HG03066 (cell line): ENCODE data around the gene RPTN.

Experiments
- ATAC-seq: cut with Tn5 transposase; IDR thresholded peaks from one replicate; pipeline ENCODE4 v1.9.1; 2021; ENCODE audit warnings: low read depth; ENCODE audit not compliant: unreplicated experiment

Gene RPTN, protein sequence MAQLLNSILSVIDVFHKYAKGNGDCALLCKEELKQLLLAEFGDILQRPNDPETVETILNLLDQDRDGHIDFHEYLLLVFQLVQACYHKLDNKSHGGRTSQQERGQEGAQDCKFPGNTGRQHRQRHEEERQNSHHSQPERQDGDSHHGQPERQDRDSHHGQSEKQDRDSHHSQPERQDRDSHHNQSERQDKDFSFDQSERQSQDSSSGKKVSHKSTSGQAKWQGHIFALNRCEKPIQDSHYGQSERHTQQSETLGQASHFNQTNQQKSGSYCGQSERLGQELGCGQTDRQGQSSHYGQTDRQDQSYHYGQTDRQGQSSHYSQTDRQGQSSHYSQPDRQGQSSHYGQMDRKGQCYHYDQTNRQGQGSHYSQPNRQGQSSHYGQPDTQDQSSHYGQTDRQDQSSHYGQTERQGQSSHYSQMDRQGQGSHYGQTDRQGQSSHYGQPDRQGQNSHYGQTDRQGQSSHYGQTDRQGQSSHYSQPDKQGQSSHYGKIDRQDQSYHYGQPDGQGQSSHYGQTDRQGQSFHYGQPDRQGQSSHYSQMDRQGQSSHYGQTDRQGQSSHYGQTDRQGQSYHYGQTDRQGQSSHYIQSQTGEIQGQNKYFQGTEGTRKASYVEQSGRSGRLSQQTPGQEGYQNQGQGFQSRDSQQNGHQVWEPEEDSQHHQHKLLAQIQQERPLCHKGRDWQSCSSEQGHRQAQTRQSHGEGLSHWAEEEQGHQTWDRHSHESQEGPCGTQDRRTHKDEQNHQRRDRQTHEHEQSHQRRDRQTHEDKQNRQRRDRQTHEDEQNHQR

GRCh38 chr1:152159144-152159543, at the start of gene RPTN:
RPTN (minus strand) TSS chr1:152159228; CDS start chr1:152157889, 1,339 bp downstream.
- no peak for ATAC-seq

GRCh38 chr1:152198982-152199381, 40.0 kb upstream of the RPTN start:
- no peak for ATAC-seq

DNA sequence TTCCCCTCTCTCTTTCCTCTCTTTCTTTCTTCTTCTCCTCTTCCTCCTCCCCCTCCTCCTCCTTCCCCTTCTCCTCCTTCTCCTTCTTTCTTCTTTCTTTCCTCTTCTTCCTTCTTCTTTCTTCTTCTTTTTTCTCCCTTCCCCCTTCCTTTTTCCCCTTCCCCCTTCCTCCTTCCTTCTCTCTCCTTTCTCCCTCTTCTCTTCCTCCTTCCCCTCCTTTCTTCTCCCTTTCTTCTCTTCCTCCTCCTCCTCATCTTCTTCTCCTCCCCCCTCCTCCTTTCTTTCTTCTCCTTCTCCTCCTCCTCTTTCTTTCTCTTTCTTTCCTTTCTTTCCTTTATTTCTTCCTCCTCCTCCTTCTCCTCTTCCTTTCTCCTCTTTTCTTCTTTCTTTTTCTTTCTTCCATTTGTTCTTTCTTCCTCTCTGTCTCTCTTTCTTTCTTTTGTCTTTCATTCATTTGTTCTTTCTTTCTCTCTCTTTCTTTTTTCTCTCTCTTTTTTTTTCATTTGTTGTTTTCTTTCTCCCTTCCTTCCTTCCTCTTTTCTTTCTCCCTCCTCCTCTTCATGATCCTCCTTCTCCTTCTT, 38.4 kb upstream of the RPTN start:
- no peak for ATAC-seq

- ATAC-seq, result no peak
Measured at GRCh38 chr1:152191711-152192110, 32.7 kb upstream of the RPTN start.

- no peak for ATAC-seq
Measured at GRCh38 chr1:152191260-152191659, 32.2 kb upstream of the RPTN start.

DNA sequence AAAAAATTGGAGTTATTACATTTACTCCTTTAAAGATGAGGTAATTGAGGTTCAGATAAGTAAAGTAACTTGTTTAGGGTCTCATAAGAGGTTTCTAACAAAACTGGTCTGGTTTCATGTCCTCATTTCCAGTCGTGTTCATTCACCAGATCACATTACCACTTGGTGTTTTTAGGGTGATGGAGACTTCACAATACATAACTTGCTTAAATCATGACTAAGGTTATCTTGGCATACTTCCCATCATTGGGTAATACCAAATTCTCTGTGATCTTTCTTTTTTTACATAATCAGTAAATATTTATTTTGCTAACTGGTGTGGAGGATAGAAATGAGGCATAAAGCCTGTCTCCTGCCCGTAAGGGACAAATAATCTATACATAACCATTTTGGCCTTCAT, 31.6 kb upstream of the RPTN start:
- ATAC-seq, result no peak

DNA sequence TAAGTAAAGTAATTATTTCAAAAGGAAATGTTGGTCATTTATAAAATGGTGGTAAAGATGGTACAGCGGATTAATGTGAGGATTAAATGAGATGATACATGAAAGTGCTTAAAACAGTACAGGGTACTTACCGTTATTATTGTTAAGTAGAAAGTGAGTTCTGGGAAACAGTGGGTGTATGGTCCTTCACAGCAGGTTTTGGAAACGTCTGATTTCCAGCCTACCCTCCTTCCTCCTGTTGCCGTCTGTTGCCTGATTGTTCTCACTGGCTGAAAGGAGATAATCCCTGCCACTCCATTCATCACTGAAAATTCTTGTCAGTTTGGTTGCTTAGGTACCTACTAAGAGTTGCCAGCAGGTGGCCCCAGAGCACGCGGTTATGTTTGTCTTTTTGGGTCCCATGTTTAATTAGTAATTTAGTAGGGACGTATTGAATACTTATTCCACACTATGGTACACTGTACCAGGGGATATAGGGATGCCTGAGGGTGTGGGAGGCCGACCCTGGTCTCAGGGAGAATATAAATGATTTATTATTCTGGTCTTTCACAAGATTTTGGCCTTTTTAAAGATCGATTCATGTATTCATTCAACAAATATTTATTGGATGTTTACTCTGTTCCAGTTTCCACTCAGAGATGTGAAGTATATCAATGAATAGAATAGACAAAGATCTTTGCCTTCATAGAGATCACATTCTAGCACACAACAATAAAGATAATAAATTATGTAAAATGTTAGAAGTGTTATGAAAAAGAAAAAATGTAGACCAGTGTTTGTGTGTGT, 30.8 kb upstream of the RPTN start:
- ATAC-seq, result no peak

DNA sequence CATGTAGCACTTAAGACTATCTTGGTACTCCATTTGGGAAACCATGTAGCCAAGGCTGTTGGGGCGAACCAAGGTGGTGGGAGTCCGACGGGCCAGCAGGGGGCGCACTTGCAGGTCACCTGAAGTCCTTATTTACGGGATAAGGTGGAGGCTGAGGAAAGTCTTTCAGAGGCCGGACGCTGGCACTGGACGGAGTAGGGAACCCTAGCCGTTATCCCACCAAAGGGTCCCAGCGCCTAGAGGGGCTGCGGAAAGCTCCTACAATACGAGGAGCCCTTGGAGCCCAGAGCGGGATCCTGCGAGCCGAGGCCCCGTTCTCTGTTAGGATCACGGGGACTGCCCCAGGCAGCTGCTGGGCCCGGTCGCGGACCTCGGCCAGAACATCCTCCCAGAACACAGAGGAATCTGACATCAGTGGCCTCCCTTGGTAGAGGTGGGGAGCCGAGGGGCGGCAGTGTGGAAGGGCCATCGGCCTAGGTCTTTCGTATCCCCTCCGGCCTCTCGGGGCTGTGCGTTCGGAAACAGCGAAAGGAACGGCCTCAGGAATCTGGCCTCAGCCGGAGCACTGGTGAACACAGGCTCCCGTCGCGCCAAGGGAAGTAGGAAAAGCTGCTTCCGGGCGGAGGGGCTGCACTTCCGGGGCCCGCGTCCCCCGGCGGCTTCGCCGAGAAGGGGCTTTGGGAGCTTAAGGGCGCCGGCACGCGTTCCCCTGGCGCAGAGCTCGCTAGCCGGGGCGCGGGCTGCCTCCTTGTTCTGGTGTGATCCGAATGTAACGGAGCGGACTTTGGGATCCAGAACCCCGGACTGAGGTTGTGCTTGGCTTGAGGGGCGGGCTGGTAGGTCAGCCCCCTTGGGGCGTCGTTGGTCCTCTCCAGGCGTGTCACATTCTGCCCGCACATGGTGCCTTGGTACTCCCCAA, 29.9 kb upstream of the RPTN start:
- ATAC-seq, result no peak

- no peak for ATAC-seq
Measured at GRCh38 chr1:152186556-152187285, 27.7 kb upstream of the RPTN start.

- ATAC-seq, result no peak
Measured at GRCh38 chr1:152185544-152186391, 26.7 kb upstream of the RPTN start.

GRCh38 chr1:152182944-152183361, 23.9 kb upstream of the RPTN start:
- ATAC-seq, result no peak

DNA sequence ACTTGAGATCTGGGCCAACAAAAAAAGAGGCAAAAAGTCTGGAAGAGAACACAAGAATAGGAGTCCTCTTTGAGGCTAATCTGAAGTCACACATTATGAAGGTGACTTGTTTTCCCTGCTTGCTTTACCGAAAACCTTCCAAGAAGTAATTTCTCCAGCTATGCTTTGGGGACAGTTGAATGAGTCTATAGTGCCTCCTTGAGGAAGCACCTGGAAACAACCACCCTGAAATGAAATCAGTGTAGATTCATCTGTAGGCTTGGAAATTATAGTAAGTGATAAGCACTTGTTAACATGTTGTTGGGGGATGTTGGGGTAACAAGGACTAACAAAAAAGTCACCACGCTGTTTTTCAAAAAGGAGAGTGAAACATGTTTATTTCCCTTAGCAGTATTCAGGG, 23.4 kb upstream of the RPTN start:
- ATAC-seq, result no peak

- ATAC-seq, result no peak
Measured at GRCh38 chr1:152179566-152179965, 20.5 kb upstream of the RPTN start.

- no peak for ATAC-seq
Measured at GRCh38 chr1:152170287-152170905, 11.4 kb upstream of the RPTN start.

- no peak for ATAC-seq
Measured at GRCh38 chr1:152169366-152170025, 10.5 kb upstream of the RPTN start.

GRCh38 chr1:152168535-152168868, 9.5 kb upstream of the RPTN start:
- no peak for ATAC-seq

DNA sequence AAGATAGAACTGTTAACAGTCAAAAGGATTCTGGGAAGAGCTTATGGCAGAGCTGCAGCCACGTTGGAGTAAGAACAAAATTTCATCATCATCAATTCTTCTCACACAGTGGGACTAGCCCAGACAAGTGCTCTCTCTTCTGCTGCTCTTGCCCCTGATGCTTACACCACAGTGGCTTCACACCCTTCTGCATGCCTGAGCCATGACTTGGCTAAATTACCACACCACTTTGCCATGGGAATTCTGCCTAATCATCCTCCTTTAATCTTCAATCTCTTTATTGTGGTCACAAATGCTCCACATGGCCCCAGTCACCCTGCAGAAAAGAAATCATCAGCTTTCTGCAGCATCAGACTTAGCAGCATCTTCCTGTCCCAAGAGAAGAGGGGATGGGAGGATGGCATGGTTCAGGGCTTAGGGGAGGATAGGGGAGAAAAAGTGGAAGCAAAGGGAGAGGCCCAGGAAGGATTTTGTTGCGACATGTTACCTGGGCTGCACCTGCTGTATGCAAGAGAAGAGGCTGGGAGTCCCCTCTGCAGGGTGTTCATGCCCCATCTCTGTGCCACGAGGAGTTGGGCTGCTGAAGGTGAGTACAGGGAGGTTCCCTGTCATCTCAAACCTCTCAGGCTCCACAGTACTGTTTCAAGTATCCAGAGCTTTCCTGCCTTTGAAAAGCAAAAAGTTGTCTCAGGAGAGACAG, 9.0 kb upstream of the RPTN start:
- ATAC-seq, result no peak
